ENCODE results near the gene GET3.

DNA sequence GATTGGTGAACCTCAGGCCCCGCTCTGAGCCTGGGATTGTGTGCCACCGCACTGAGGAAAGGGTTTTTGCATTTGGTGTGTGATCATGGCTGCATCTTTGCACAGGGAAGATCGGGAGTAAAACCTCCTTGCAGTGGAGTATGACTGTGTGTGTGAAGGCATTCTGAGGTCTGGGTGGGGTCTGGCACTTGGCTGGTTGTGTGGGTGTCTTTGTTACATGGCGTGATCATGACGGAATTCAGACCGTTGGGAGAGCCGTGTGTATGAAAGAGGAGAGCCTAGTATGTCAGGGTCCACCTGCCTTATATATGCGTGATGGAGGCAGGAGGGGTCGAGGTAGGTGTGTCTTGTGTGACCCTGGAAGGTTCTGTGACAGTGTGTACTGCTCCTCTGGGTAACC, 13.6 kb downstream of the GET3 start:
- TF ChIP-seq RAD21 (IDR thresholded peaks at IDR 0.05; ENCODE audit: low read depth) (no peak), TEAD4 (IDR thresholded peaks at IDR 0.05) (no peak), NFIC (IDR thresholded peaks at IDR 0.05) (no peak), EGR1 (IDR thresholded peaks at IDR 0.05) (no peak), TCF12 (IDR thresholded peaks at IDR 0.05; ENCODE audit: low read depth) (no peak), YY1 (IDR thresholded peaks at IDR 0.05; ENCODE audit: low read depth) (no peak), EP300 (IDR thresholded peaks at IDR 0.05; ENCODE audit: borderline replicate concordance) (no peak), CEBPB (IDR thresholded peaks at IDR 0.05) (no peak), CREB1 (IDR thresholded peaks at IDR 0.05; ENCODE audit: low read depth) (no peak), TAF1 (IDR thresholded peaks at IDR 0.05; ENCODE audit: low read depth) (no peak)
- TF ChIP-seq, protein P1, sequence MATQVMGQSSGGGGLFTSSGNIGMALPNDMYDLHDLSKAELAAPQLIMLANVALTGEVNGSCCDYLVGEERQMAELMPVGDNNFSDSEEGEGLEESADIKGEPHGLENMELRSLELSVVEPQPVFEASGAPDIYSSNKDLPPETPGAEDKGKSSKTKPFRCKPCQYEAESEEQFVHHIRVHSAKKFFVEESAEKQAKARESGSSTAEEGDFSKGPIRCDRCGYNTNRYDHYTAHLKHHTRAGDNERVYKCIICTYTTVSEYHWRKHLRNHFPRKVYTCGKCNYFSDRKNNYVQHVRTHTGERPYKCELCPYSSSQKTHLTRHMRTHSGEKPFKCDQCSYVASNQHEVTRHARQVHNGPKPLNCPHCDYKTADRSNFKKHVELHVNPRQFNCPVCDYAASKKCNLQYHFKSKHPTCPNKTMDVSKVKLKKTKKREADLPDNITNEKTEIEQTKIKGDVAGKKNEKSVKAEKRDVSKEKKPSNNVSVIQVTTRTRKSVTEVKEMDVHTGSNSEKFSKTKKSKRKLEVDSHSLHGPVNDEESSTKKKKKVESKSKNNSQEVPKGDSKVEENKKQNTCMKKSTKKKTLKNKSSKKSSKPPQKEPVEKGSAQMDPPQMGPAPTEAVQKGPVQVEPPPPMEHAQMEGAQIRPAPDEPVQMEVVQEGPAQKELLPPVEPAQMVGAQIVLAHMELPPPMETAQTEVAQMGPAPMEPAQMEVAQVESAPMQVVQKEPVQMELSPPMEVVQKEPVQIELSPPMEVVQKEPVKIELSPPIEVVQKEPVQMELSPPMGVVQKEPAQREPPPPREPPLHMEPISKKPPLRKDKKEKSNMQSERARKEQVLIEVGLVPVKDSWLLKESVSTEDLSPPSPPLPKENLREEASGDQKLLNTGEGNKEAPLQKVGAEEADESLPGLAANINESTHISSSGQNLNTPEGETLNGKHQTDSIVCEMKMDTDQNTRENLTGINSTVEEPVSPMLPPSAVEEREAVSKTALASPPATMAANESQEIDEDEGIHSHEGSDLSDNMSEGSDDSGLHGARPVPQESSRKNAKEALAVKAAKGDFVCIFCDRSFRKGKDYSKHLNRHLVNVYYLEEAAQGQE (IDR thresholded peaks at IDR 0.05; ENCODE audit: low read depth) = no peak
- TF ChIP-seq, protein P2, sequence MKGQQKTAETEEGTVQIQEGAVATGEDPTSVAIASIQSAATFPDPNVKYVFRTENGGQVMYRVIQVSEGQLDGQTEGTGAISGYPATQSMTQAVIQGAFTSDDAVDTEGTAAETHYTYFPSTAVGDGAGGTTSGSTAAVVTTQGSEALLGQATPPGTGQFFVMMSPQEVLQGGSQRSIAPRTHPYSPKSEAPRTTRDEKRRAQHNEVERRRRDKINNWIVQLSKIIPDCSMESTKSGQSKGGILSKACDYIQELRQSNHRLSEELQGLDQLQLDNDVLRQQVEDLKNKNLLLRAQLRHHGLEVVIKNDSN (IDR thresholded peaks at IDR 0.05) = no peak
- TF ChIP-seq, protein P3, sequence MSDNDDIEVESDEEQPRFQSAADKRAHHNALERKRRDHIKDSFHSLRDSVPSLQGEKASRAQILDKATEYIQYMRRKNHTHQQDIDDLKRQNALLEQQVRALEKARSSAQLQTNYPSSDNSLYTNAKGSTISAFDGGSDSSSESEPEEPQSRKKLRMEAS (IDR thresholded peaks at IDR 0.05) = no peak
